Measurements from ENCODE around the gene LMBR1L. TPM values are rescaled to one million over a fixed set of nuclear protein-coding genes. Genes with fewer than 3 reads are reported as not detected.

LMBR1L gene
- total RNA-seq, 1 experiment from 2014 or later, result 78.2 TPM

DNA sequence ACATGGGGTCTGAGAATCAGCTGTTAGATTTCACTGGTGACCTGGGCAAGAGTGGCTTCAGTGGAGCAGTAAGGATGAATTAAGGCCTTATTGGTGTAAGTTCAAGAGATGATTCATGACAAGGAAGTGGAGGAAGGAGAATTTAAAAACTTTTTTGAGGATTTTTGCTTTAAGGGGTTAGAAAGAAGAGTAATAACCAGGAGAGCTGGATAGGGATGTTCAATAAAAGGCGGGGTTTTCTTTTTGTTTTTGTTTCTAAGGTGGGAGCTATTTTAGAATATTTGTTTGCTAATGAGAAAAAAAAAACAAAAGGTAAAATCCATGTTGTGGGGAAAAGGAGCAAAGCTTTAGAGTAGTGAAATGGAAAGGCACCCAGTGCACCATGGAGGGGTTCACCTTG is 35.8 kb upstream of the LMBR1L start:
- DNase-seq (ENCODE audit: low spot score), result no peak
- H3K27me3 Mint-ChIP-seq (ENCODE audit: low read depth), result no peaks in the 10 kb centered on the region
- no peaks in the 10 kb centered on the region for H3K4me1 Mint-ChIP-seq
- no peak overlapping the region for H3K4me3 Mint-ChIP-seq
- CTCF ChIA-PET, result interaction anchor here (1.0 kb wide), 1 partner anchor 58 kb away, joined by 4 read pairs; no protein-coding TSS in a partner anchor
- no peaks in the 10 kb centered on the region for H3K36me3 Mint-ChIP-seq
- no peak for ATAC-seq
- POLR2A ChIA-PET, result no interaction called here
- H3K27ac Mint-ChIP-seq, result no peak overlapping the region
- TF ChIP-seq ELF4 (CRISPR knock-in tag; IDR thresholded peaks at IDR 0.05; ENCODE audit: low read depth) (no peak), ZNF425 (CRISPR knock-in tag; conservative IDR thresholded peaks at IDR 0.05) (no peak), ZNF396 (CRISPR knock-in tag; IDR thresholded peaks at IDR 0.05; ENCODE audit: borderline replicate concordance) (no peak), NFATC4 (CRISPR knock-in tag; IDR thresholded peaks at IDR 0.05) (no peak), ATF1 (CRISPR knock-in tag; IDR thresholded peaks at IDR 0.05) (no peak), IRF2 (CRISPR knock-in tag; IDR thresholded peaks at IDR 0.05; ENCODE audit: borderline replicate concordance, low read depth) (no peak), PRRX2 (CRISPR knock-in tag; IDR thresholded peaks at IDR 0.05) (no peak), ZNF121 (CRISPR knock-in tag; IDR thresholded peaks at IDR 0.05) (no peak), EMX1 (CRISPR knock-in tag; IDR thresholded peaks at IDR 0.05) (no peak), ZNF416 (CRISPR knock-in tag; IDR thresholded peaks at IDR 0.05) (no peak), FOXP1 (CRISPR knock-in tag; IDR thresholded peaks at IDR 0.05; ENCODE audit: borderline replicate concordance) (no peak), FOXK1 (CRISPR knock-in tag; IDR thresholded peaks at IDR 0.05) (no peak), KAT7 (CRISPR knock-in tag; IDR thresholded peaks at IDR 0.05; ENCODE audit: borderline replicate concordance) (no peak), ZNF263 (CRISPR knock-in tag; IDR thresholded peaks at IDR 0.05; ENCODE audit: low read depth) (no peak), JAZF1 (CRISPR knock-in tag; IDR thresholded peaks at IDR 0.05) (no peak), SMAD3 (CRISPR knock-in tag; IDR thresholded peaks at IDR 0.05; ENCODE audit: borderline replicate concordance) (no peak), ZNF138 (CRISPR knock-in tag; conservative IDR thresholded peaks at IDR 0.05) (no peak), SOX15 (CRISPR knock-in tag; IDR thresholded peaks at IDR 0.05) (no peak)
- TF ChIP-seq, protein P1, sequence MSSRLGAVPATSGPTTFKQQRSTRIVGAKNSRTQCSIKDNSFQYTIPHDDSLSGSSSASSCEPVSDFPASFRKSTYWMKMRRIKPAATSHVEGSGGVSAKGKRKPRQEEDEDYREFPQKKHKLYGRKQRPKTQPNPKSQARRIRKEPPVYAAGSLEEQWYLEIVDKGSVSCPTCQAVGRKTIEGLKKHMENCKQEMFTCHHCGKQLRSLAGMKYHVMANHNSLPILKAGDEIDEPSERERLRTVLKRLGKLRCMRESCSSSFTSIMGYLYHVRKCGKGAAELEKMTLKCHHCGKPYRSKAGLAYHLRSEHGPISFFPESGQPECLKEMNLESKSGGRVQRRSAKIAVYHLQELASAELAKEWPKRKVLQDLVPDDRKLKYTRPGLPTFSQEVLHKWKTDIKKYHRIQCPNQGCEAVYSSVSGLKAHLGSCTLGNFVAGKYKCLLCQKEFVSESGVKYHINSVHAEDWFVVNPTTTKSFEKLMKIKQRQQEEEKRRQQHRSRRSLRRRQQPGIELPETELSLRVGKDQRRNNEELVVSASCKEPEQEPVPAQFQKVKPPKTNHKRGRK (CRISPR knock-in tag; IDR thresholded peaks at IDR 0.05; ENCODE audit: borderline replicate concordance), result no peak
- TF ChIP-seq, protein P2, sequence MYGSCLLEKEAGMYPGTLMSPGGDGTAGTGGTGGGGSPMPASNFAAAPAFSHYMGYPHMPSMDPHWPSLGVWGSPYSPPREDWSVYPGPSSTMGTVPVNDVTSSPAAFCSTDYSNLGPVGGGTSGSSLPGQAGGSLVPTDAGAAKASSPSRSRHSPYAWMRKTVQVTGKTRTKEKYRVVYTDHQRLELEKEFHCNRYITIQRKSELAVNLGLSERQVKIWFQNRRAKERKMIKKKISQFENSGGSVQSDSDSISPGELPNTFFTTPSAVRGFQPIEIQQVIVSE (CRISPR knock-in tag; IDR thresholded peaks at IDR 0.05; ENCODE audit: borderline replicate concordance), result no peak
- H3K9me3 Mint-ChIP-seq, result no peaks in the 10 kb centered on the region

- Mint-ChIP-seq H3K27me3 (ENCODE audit: low read depth) (no peaks in the 10 kb centered on the region), H3K9me3 (no peaks in the 10 kb centered on the region), H3K27ac (no peak overlapping the region), H3K4me1 (no peaks in the 10 kb centered on the region), H3K36me3 (no peaks in the 10 kb centered on the region), H3K4me3 (no peak overlapping the region)
- POLR2A ChIA-PET, result no interaction called here
- CTCF ChIA-PET, result interaction anchor here (1.1 kb wide), 1 partner anchor 80 kb away, joined by 4 read pairs; no protein-coding TSS in a partner anchor
- DNase-seq (ENCODE audit: low spot score), result no peak
- no peak for ATAC-seq
- no peak for TF ChIP-seq PRRX2 (CRISPR knock-in tag; IDR thresholded peaks at IDR 0.05)
- TF ChIP-seq ZNF232 (CRISPR knock-in tag; IDR thresholded peaks at IDR 0.05), result no peak
- TF ChIP-seq ZNF121 (CRISPR knock-in tag; IDR thresholded peaks at IDR 0.05), result no peak
- TF ChIP-seq HMGA2 (CRISPR knock-in tag; IDR thresholded peaks at IDR 0.05), result no peak
- TF ChIP-seq ATF1 (CRISPR knock-in tag; IDR thresholded peaks at IDR 0.05), result no peak
- TF ChIP-seq SOX15 (CRISPR knock-in tag; IDR thresholded peaks at IDR 0.05), result no peak
- TF ChIP-seq MAX (CRISPR knock-in tag; IDR thresholded peaks at IDR 0.05), result no peak
- TF ChIP-seq, protein P3, sequence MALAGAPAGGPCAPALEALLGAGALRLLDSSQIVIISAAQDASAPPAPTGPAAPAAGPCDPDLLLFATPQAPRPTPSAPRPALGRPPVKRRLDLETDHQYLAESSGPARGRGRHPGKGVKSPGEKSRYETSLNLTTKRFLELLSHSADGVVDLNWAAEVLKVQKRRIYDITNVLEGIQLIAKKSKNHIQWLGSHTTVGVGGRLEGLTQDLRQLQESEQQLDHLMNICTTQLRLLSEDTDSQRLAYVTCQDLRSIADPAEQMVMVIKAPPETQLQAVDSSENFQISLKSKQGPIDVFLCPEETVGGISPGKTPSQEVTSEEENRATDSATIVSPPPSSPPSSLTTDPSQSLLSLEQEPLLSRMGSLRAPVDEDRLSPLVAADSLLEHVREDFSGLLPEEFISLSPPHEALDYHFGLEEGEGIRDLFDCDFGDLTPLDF (CRISPR knock-in tag; IDR thresholded peaks at IDR 0.05), result no peak
- no peak for TF ChIP-seq ZMAT4 (CRISPR knock-in tag; IDR thresholded peaks at IDR 0.05)
- no peak for TF ChIP-seq ZNF425 (CRISPR knock-in tag; conservative IDR thresholded peaks at IDR 0.05)
- TF ChIP-seq, protein P1 (CRISPR knock-in tag; IDR thresholded peaks at IDR 0.05; ENCODE audit: borderline replicate concordance), result no peak
- no peak for TF ChIP-seq ZNF671 (CRISPR knock-in tag; IDR thresholded peaks at IDR 0.05)
- no peak for TF ChIP-seq TEAD4 (CRISPR knock-in tag; IDR thresholded peaks at IDR 0.05)
Measured at GRCh38 chr12:49144384-49144783, 33.7 kb upstream of the LMBR1L start.
